Left ventricle myocardium inferior (tissue), 1 donor: ENCODE results near the gene PGR. TPM values are rescaled to one million over a fixed set of nuclear protein-coding genes. Genes with fewer than 3 reads are reported as not detected.

Experiments
- DNase-seq: peaks from one replicate; pipeline ENCODE4 v3.0.0-alpha.2; 2020
- H3K27ac ChIP-seq: fragments of 200-600 bp; replicated peaks from 2 replicates; pipeline ENCODE4 v1.8.0; 2021
- H3K27me3 ChIP-seq: fragments of 200-600 bp; 2 replicates; pipeline ENCODE4 v1.8.0; 2021; ENCODE audit warnings: low read depth
- H3K36me3 ChIP-seq: fragments of 200-600 bp; 2 replicates; pipeline ENCODE4 v1.8.0; 2021
- H3K4me1 ChIP-seq: fragments of 200-600 bp; 2 replicates; pipeline ENCODE4 v1.8.0; 2021
- H3K4me3 ChIP-seq: fragments of 200-600 bp; 2 replicates; pipeline ENCODE4 v1.8.0; 2021; ENCODE audit warnings: mild to moderate bottlenecking, moderate library complexity
- H3K9me3 ChIP-seq: fragments of 200-600 bp; replicated peaks from 2 replicates; pipeline ENCODE4 v1.8.0; 2021
- intact Hi-C: fragments of 100-400 bp; cut with micrococcal nuclease; formaldehyde crosslinking; loops from one replicate; pipeline ENCODE4 v1.11.0; 2022
- total RNA-seq: library from RNA; stranded (reverse); fragmentation: NEBNext Ultra II Directional; extraction: Animal tissue kit (Norgen Biotek cat#: 25700); gene quantifications from one replicate; pipeline ENCODE4 v1.2.1, GENCODE V29; 2021
- TF ChIP-seq, protein P1 (sequence below): fragments of 200-600 bp; IDR thresholded peaks from 2 replicates; pipeline ENCODE4 v1.8.0; 2021; ENCODE audit warnings: antibody characterized with exemption, mild to moderate bottlenecking, borderline replicate concordance
- donor health status: DM: no; HTN: yes; CAD: no; lungs with severe emphysema.

Gene PGR
- total RNA-seq, 1 donor from 2014 or later = 11.7 TPM

DNA sequence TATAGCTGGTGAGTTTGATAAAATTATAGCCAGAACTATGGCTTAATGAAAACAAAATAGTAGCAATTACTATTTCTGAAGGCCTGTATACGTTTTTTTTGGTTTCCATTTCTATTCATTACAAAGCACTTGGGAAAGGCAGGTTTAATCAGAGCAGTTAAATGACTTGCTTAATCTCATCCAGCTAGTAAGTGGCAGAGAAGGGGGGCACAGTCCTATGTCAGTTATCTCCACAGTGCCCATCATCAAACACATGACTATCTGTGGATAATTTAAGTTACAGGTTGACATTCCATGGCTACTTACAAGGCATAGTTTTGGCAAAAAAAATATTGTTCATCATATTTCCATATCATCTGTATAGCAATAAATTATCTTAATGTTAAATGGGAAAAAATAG, 93.7 kb downstream of the PGR start:
- intact Hi-C loops = no loop called here
- TF ChIP-seq, protein P1, sequence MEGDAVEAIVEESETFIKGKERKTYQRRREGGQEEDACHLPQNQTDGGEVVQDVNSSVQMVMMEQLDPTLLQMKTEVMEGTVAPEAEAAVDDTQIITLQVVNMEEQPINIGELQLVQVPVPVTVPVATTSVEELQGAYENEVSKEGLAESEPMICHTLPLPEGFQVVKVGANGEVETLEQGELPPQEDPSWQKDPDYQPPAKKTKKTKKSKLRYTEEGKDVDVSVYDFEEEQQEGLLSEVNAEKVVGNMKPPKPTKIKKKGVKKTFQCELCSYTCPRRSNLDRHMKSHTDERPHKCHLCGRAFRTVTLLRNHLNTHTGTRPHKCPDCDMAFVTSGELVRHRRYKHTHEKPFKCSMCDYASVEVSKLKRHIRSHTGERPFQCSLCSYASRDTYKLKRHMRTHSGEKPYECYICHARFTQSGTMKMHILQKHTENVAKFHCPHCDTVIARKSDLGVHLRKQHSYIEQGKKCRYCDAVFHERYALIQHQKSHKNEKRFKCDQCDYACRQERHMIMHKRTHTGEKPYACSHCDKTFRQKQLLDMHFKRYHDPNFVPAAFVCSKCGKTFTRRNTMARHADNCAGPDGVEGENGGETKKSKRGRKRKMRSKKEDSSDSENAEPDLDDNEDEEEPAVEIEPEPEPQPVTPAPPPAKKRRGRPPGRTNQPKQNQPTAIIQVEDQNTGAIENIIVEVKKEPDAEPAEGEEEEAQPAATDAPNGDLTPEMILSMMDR = no peak
- Histone ChIP-seq H3K4me3 (peak overlapping the region; percentile 52), H3K27me3 (no peaks in the 10 kb centered on the region), H3K27ac (peak overlapping the region; percentile 79), H3K9me3 (no peaks in the 10 kb centered on the region), H3K4me1 (peaks cover 27% of the 10 kb centered on the region), H3K36me3 (no peaks in the 10 kb centered on the region)
- DNase-seq = no peak

DNA sequence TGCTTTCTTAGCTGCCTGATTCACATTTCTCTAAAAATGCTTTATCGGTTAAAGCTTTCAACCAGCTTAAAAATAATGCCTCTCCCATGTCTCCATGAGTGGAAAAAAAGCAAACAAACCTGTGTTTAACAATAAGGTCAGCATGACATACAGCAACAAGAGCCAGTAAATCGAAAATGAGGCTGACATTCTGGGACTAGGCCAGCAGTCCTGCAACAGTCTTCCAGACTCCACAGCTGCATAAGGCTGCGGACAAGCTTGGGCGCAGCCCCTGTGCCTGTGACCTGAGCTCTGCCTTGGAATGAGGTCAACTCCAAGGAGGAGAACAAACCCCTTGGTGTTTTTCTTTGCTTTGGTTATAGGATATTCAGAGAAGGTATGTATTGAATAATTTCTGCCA, 95.5 kb downstream of the PGR start:
- TF ChIP-seq, protein P1 = no peak
- DNase-seq = peak; percentile 70
- Histone ChIP-seq H3K4me3 (peak overlapping the region; percentile 52), H3K9me3 (no peaks in the 10 kb centered on the region), H3K4me1 (peaks cover 27% of the 10 kb centered on the region), H3K36me3 (no peaks in the 10 kb centered on the region), H3K27me3 (no peaks in the 10 kb centered on the region), H3K27ac (peak overlapping the region; percentile 79)
- intact Hi-C loops = no loop called here

DNA sequence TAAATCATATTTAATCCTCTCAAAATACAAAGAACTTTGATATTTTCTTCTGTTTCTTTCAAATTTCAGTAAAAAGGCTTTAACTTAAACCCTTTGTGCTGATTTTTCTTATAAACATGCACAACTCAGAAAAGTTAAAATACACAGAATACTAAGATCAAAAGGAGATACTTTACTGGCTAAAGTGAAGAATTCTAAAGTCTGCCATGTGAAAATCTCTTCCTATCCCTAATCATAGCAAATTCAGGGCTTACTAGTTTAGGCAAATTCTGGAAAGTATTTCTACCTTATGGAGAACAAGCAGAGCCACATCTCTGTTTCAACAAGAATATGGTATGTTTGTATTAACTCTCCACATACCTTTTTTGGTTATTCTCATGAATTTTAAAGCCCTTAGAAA, 96.6 kb downstream of the PGR start:
- intact Hi-C loops = no loop called here

DNA sequence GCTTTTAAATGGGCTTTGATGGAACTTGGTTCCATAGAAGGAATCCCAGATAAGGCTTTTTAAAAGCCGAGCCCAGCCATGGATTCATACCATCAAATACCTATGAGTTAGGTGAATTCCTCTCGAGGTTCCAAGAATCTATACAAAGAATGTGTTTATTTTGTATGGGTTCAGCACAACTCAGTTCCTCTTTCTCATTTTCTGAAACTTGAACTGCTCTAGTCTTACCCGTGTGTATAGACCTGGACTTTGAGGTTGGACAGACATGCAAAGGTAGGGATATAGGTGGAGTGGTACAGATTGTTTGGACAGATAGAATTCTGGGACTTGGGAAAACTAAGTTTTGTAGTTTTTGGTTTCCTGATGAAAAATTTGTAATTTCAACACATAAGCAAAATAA, 97.9 kb downstream of the PGR start:
- no peak overlapping the region for H3K27ac ChIP-seq
- H3K9me3 ChIP-seq = no peaks in the 10 kb centered on the region
- TF ChIP-seq, protein P1 = no peak
- no peaks in the 10 kb centered on the region for H3K27me3 ChIP-seq
- no peak for DNase-seq
- intact Hi-C loops = no loop called here
- H3K4me1 ChIP-seq = peaks cover 27% of the 10 kb centered on the region
- H3K4me3 ChIP-seq = no peak overlapping the region
- H3K36me3 ChIP-seq = no peaks in the 10 kb centered on the region

More for the DNA sequence above, 96.6 kb downstream of the PGR start:
- Histone ChIP-seq H3K36me3 (no peaks in the 10 kb centered on the region), H3K4me3 (no peak overlapping the region), H3K4me1 (peaks cover 27% of the 10 kb centered on the region), H3K9me3 (no peaks in the 10 kb centered on the region), H3K27ac (peak overlapping the region; percentile 79), H3K27me3 (no peaks in the 10 kb centered on the region)
- no peak for DNase-seq
- TF ChIP-seq, protein P1 = no peak

DNA sequence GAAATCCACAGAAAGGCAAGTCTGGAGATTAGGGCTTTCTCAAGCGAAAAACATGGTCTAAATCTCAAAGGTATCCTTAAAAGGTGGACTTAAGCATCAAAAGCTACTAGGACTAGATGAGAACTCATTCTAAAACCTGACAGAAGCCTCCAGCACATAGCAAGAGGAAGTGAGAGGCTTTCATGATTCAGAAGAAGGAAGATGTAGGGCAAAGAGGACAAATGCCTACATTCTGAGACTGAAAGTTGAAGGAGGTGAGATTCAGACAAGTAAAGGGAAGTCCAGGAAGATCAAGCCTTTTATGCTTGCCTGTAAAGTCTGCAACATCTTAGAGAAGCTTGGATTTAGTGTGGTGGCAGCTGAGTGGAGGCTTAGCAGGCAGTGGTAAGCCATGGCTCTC, 98.9 kb downstream of the PGR start:
- no peak for DNase-seq
- intact Hi-C loops = no loop called here
- TF ChIP-seq, protein P1 = no peak
- Histone ChIP-seq H3K9me3 (no peaks in the 10 kb centered on the region), H3K4me1 (peaks cover 27% of the 10 kb centered on the region), H3K27me3 (no peaks in the 10 kb centered on the region), H3K36me3 (no peaks in the 10 kb centered on the region), H3K27ac (no peak overlapping the region), H3K4me3 (no peak overlapping the region)

DNA sequence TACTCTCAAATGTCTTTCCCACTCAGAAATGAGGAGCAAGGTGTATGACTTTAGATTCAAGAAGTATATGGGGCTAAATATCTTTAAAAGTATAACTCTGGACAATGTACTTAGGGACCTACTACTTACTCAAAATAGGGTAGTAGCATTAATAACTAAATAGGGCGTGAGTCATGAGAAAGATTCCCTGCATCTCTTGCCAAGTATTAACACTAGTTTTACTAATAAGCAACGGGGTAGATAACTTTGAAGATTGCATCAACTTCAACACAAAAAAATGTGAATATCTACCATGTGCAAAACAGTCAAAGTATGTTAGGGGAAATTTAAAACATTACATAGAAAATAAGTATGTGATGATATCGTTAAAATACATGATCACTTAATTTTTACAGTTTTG, 99.6 kb downstream of the PGR start:
- Histone ChIP-seq H3K27me3 (no peaks in the 10 kb centered on the region), H3K36me3 (no peaks in the 10 kb centered on the region), H3K27ac (no peak overlapping the region), H3K4me3 (no peak overlapping the region), H3K4me1 (peaks cover 23% of the 10 kb centered on the region), H3K9me3 (no peaks in the 10 kb centered on the region)
- intact Hi-C loops = no loop called here
- TF ChIP-seq, protein P1 = no peak
- no peak for DNase-seq
